HG02763 (cell line): Measurements from ENCODE around the gene SPRR2A.
"Not testable (repeated sequence)": the region's sequence is repeated elsewhere in the genome, so short reads cannot be mapped to it uniquely, and the experiment has no call there.

Experiments
- ATAC-seq: cut with Tn5 transposase; IDR thresholded peaks from one replicate; pipeline ENCODE4 v1.9.1; 2021; ENCODE audit warnings: mild to moderate bottlenecking, moderate library complexity; ENCODE audit not compliant: unreplicated experiment

Gene SPRR2A

GRCh38 chr1:153028766-153029165 lies 28.5 kb downstream of the SPRR2A start:
- ATAC-seq: no peak

- ATAC-seq: no peak
Observed at GRCh38 chr1:153025797-153026196, 31.5 kb downstream of the SPRR2A start.

- no peak for ATAC-seq
Observed at GRCh38 chr1:153024413-153024812, 32.9 kb downstream of the SPRR2A start.

GRCh38 chr1:153023109-153023508 lies 34.2 kb downstream of the SPRR2A start:
- ATAC-seq: no peak

GRCh38 chr1:153022340-153022739 lies 35.0 kb downstream of the SPRR2A start:
- ATAC-seq: not testable (repeated sequence)

GRCh38 chr1:153021829-153022228 lies 35.5 kb downstream of the SPRR2A start:
- ATAC-seq: not testable (repeated sequence)

- not testable (repeated sequence) for ATAC-seq
Observed at GRCh38 chr1:153011235-153011758, 46.0 kb downstream of the SPRR2A start.
